Activated T-cell treated with anti-CD3 and anti-CD28 coated beads, Interleukin-2, amount 50 U/mL, for 72 hours (primary cell): ENCODE results near the gene NVL. TPM values are rescaled to one million over a fixed set of nuclear protein-coding genes. Genes with fewer than 3 reads are reported as not detected.

Experiments
- ATAC-seq, 2 donors: fragments of 150-1000 bp; cut with Tn5 transposase; replicated peaks in 1 of 2; 2 replicates each; pipeline ENCODE4 v1.10.0; 2021; ENCODE audit warnings: moderate library complexity in 2 of 2, mild to moderate bottlenecking in 1 of 2
- DNase-seq, 2 donors: peaks; one replicate each; pipeline ENCODE4 v3.0.0; 2021 to 2022; ENCODE audit warnings: mixed read lengths in 1 of 2
- H3K27ac Mint-ChIP-seq: one replicate; pipeline ENCODE4 v1.8.0; 2022; ENCODE audit warnings: mild to moderate bottlenecking, moderate library complexity, mixed read lengths
- H3K27me3 Mint-ChIP-seq: one replicate; pipeline ENCODE4 v1.8.0; 2022; ENCODE audit warnings: low read depth, mixed read lengths
- H3K36me3 Mint-ChIP-seq, 2 donors: one replicate each; pipeline ENCODE4 v1.8.0; 2022; ENCODE audit warnings: mixed read lengths in 2 of 2, mild to moderate bottlenecking in 1 of 2; ENCODE audit not compliant: insufficient read depth in 2 of 2
- H3K4me1 Mint-ChIP-seq: one replicate; pipeline ENCODE4 v1.8.0; 2022; ENCODE audit warnings: low read depth, mixed read lengths
- H3K4me3 Mint-ChIP-seq, 2 donors: one replicate each; pipeline ENCODE4 v1.8.0; 2022; ENCODE audit warnings: mild to moderate bottlenecking in 2 of 2, mixed read lengths in 2 of 2, moderate library complexity in 2 of 2
- H3K9me3 Mint-ChIP-seq, 2 donors: one replicate each; pipeline ENCODE4 v1.8.0; 2022; ENCODE audit warnings: mixed read lengths in 2 of 2
- total RNA-seq, 2 donors: library from RNA; stranded (reverse); gene quantifications; one replicate each; pipeline ENCODE4 v1.2.3, GENCODE V29; 2022

The NVL gene
- total RNA-seq, 2 donors from 2014 or later, result 39.0 to 51.7 TPM

- Mint-ChIP-seq H3K4me1 (no peaks in the 10 kb centered on the region), H3K27me3 (no peaks in the 10 kb centered on the region), H3K27ac (no peak overlapping the region), H3K9me3 (no peaks in the 10 kb centered on the region), H3K36me3 (peaks cover 10 to 30% of the 10 kb centered on the region in 2 donors), H3K4me3 (no peak overlapping the region)
- no peak for ATAC-seq
- DNase-seq, result no peak
Observed at GRCh38 chr1:224294775-224295174, 35.2 kb downstream of the NVL start.

- no peak for ATAC-seq
- Mint-ChIP-seq H3K4me3 (no peak overlapping the region), H3K27me3 (no peaks in the 10 kb centered on the region), H3K36me3 (peaks cover 6 to 26% of the 10 kb centered on the region in 2 donors), H3K4me1 (no peaks in the 10 kb centered on the region), H3K9me3 (no peaks in the 10 kb centered on the region), H3K27ac (no peak overlapping the region)
- DNase-seq, result no peak
Observed at GRCh38 chr1:224292419-224292818, 37.6 kb downstream of the NVL start.

GRCh38 chr1:224289396-224289795, 40.6 kb downstream of the NVL start:
- DNase-seq (no peak), ATAC-seq (no peak)
- H3K36me3 Mint-ChIP-seq, result peaks cover 3 to 25% of the 10 kb centered on the region in 2 donors
- H3K4me3 Mint-ChIP-seq, result no peak overlapping the region
- H3K9me3 Mint-ChIP-seq, result no peaks in the 10 kb centered on the region
- no peak overlapping the region for H3K27ac Mint-ChIP-seq
- no peaks in the 10 kb centered on the region for H3K4me1 Mint-ChIP-seq
- no peaks in the 10 kb centered on the region for H3K27me3 Mint-ChIP-seq

- ATAC-seq, result no peak
- H3K9me3 Mint-ChIP-seq, result no peaks in the 10 kb centered on the region
- H3K36me3 Mint-ChIP-seq, result peaks cover 0 to 18% of the 10 kb centered on the region in 2 donors
Observed at GRCh38 chr1:224287714-224288113, 42.3 kb downstream of the NVL start.

GRCh38 chr1:224282140-224282539, 47.8 kb downstream of the NVL start:
- no peaks in the 10 kb centered on the region for H3K27me3 Mint-ChIP-seq
- no peaks in the 10 kb centered on the region for H3K9me3 Mint-ChIP-seq
- H3K4me3 Mint-ChIP-seq, result no peak overlapping the region
- no peak overlapping the region for H3K27ac Mint-ChIP-seq
- DNase-seq, result no peak
- peaks cover 0 to 11% of the 10 kb centered on the region in 2 donors for H3K36me3 Mint-ChIP-seq
- H3K4me1 Mint-ChIP-seq, result no peaks in the 10 kb centered on the region
- no peak for ATAC-seq

More at GRCh38 chr1:224287714-224288113, 42.3 kb downstream of the NVL start:
- no peak overlapping the region for H3K27ac Mint-ChIP-seq
- no peak for DNase-seq
- no peaks in the 10 kb centered on the region for H3K27me3 Mint-ChIP-seq
- H3K4me1 Mint-ChIP-seq, result no peaks in the 10 kb centered on the region
- no peak overlapping the region for H3K4me3 Mint-ChIP-seq

- ATAC-seq (no peak), DNase-seq (no peak)
- H3K9me3 Mint-ChIP-seq, result no peaks in the 10 kb centered on the region
- H3K4me3 Mint-ChIP-seq, result no peak overlapping the region
- peaks cover 0 to 11% of the 10 kb centered on the region in 2 donors for H3K36me3 Mint-ChIP-seq
- no peaks in the 10 kb centered on the region for H3K4me1 Mint-ChIP-seq
- no peaks in the 10 kb centered on the region for H3K27me3 Mint-ChIP-seq
- peak overlapping the region; percentile 12 for H3K27ac Mint-ChIP-seq
Observed at GRCh38 chr1:224276771-224277487, 53.0 kb downstream of the NVL start.

- no peak for ATAC-seq
- no peak for DNase-seq
- Mint-ChIP-seq H3K36me3 (peaks cover 0 to 11% of the 10 kb centered on the region in 2 donors), H3K9me3 (no peaks in the 10 kb centered on the region), H3K4me3 (no peak overlapping the region), H3K27ac (peak overlapping the region; percentile 38), H3K4me1 (no peaks in the 10 kb centered on the region), H3K27me3 (no peaks in the 10 kb centered on the region)
Observed at GRCh38 chr1:224274970-224275626, 54.9 kb downstream of the NVL start.

GRCh38 chr1:224273641-224274040, 56.3 kb downstream of the NVL start:
- ATAC-seq (no peak), DNase-seq (no peak)
- Mint-ChIP-seq H3K27me3 (no peaks in the 10 kb centered on the region), H3K4me1 (no peaks in the 10 kb centered on the region), H3K36me3 (peaks cover 0 to 21% of the 10 kb centered on the region in 2 donors), H3K4me3 (no peak overlapping the region), H3K27ac (no peak overlapping the region), H3K9me3 (no peaks in the 10 kb centered on the region)

- Mint-ChIP-seq H3K27ac (no peak overlapping the region), H3K36me3 (peaks cover 0 to 20% of the 10 kb centered on the region in 2 donors), H3K4me1 (peaks cover 12% of the 10 kb centered on the region), H3K4me3 (no peak overlapping the region), H3K27me3 (no peaks in the 10 kb centered on the region), H3K9me3 (no peaks in the 10 kb centered on the region)
- no peak for DNase-seq
- ATAC-seq, result no peak
Observed at GRCh38 chr1:224271106-224271505, 58.9 kb downstream of the NVL start.

GRCh38 chr1:224267925-224268324, 62.0 kb downstream of the NVL start:
- DNase-seq (no peak), ATAC-seq (no peak)
- no peaks in the 10 kb centered on the region for H3K27me3 Mint-ChIP-seq
- H3K4me1 Mint-ChIP-seq, result peaks cover 13% of the 10 kb centered on the region
- no peak overlapping the region for H3K27ac Mint-ChIP-seq
- no peaks in the 10 kb centered on the region for H3K9me3 Mint-ChIP-seq
- H3K4me3 Mint-ChIP-seq, result no peak overlapping the region
- peaks cover 2 to 16% of the 10 kb centered on the region in 2 donors for H3K36me3 Mint-ChIP-seq

GRCh38 chr1:224266915-224267856, 62.8 kb downstream of the NVL start:
- no peaks in the 10 kb centered on the region for H3K9me3 Mint-ChIP-seq
- H3K36me3 Mint-ChIP-seq, result peaks cover 5 to 16% of the 10 kb centered on the region in 2 donors
- H3K4me1 Mint-ChIP-seq, result peaks cover 21% of the 10 kb centered on the region
- ATAC-seq (peak in 1 of 2 donors; percentile 51), DNase-seq (no peak)
- peak overlapping the region; percentile 75 for H3K27ac Mint-ChIP-seq
- H3K27me3 Mint-ChIP-seq, result no peaks in the 10 kb centered on the region
- H3K4me3 Mint-ChIP-seq, result peak overlapping the region in 1 of 2 donors; percentile 22

GRCh38 chr1:224266105-224266914, 63.7 kb downstream of the NVL start:
- ATAC-seq, result peak in 1 of 2 donors; percentile 75
- peak overlapping the region in 1 of 2 donors; percentile 22 for H3K4me3 Mint-ChIP-seq

More at GRCh38 chr1:224266105-224266914, 63.7 kb downstream of the NVL start:
- H3K4me1 Mint-ChIP-seq, result peaks cover 29% of the 10 kb centered on the region
- H3K27me3 Mint-ChIP-seq, result no peaks in the 10 kb centered on the region
- peaks cover 5 to 16% of the 10 kb centered on the region in 2 donors for H3K36me3 Mint-ChIP-seq
- H3K9me3 Mint-ChIP-seq, result no peaks in the 10 kb centered on the region
- peak overlapping the region; percentile 75 for H3K27ac Mint-ChIP-seq
- DNase-seq, result no peak
